NCI-H82 treated with DMSO at 0.1 percent for 48 hours (cell line): Measurements from ENCODE around the gene ABCC3.

ENCODE experiments used
- DNase-seq: peaks from one replicate; lab custom pipeline; 2025; ENCODE audit not compliant: unreplicated experiment; lab: John Stamatoyannopoulos, UW

The ABCC3 gene

GRCh38 chr17:50607522-50608175, 27.0 kb upstream of the ABCC3 start:
- no peak for DNase-seq

DNA sequence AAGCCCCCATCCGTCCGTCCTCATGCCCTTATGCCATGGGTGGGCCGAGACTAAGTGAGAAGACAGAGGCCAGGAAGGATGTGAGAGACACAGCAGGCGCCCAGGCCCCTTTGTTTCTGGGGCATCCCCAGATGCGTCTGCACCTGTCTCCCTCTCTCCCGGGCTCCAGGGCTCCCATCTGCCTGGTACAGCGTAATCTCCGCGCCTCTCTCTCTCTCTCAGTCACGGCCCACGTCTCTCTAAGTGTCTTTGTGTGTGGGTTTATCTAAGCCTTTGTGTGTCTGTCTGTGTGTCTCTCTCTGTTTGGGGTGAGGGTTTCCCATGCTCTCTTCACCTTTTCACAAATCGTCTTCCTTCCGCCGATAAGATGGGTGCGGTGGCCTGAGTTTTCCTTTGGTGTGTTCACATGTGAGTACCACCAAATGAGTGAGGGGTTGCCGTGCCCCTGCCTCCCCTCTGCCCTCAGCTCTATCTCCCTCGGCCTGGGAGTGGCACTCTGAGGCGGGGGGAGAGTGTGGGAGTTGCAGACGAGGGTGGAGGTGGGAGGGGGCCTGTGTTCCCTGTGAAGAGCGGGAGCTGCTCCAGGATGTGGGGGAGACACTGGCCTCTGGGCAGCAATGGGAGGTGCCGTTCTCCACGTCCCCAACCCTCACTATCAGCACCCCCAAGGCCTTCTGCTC, 25.8 kb upstream of the ABCC3 start:
- DNase-seq: peak; percentile 63

- DNase-seq: no peak
Observed at GRCh38 chr17:50609380-50610074, 25.2 kb upstream of the ABCC3 start.

DNA sequence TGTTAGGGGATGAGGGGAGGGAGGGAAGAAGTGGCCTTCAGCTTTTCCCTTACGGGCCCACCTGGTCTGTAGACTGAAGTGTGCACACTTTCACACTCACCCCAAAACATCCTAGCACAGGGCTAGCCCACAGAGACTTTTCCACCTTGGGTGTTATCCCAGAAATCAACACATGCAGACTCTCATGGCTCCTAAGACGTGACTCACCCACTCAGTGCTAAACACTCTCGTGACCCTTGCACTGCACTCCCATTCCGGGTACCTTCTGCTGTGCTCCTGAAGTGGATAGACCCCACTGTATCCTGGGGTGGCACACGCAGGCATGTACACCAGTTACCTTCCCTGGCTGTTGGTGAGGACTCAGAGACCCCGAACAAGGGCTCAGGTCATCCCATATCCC, 23.0 kb upstream of the ABCC3 start:
- no peak for DNase-seq

DNA sequence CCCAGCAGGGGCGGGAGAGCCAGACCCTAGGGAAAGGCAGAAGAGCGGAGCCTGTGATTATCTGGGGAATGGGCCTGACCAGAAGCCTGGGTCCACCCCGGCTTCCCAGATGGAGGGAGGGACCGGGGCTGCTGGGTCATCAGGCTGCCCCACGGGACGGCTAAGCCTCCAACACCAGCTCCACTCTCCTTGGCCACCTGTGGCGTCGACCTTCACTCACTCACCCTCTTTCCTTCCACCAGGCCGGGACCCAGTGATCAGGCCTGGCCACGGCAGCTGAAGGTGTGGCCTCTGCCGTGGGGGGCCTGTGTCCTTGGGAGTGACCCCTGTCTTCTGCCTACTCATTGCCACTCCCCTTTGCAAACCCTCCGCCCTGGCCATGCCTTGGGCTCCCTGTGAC, 22.4 kb upstream of the ABCC3 start:
- no peak for DNase-seq

DNA sequence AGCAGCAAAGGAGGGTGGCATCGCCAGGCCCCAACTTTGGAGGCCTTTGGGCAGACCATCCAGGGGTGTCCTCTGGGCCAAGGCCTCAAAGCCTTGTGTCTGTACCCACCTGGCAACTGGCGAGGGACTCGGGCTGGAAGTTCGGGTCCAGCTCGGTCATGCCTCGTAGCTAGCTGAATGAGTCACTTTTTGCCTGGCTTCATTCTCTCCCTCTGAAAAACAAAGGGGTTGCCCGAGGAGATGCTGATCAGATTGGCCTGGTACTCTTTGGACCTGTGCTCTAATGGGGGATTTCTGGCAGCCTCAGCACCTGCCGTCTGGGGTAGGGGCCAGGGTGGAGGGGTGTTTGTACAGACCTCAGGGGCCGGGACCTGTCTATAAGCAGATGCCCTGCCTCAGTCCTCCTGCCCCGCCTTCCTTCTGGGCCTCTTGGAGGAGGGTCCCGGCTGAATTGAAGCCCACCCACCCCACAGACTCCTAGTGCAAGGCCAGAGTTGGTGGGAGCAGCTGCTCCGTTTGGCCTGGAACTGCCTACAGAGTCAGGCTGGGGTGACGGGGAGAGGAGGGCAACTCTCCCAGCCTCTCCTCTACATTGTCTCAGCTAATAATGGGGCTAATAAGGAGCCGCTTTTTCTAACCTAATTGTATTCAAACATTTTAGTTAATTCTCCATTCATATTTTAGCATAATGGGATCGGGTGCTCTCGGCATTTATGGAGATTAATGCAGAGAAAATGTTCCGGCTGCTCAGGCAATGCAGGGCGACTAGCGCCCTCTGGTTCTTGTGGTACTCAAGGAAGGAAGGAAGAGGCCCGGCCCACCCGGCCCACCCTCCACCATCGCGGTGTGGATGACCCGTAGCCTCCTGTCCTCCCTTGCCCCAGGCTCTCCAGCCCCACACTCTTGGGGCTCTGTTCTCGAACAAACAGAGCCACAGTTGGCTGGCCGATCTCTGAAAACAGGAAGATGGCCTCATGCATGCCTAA, 21.4 kb upstream of the ABCC3 start:
- peak; percentile 32 for DNase-seq

GRCh38 chr17:50614471-50615051, 20.1 kb upstream of the ABCC3 start:
- DNase-seq: peak; percentile 62

- DNase-seq: no peak
Observed at GRCh38 chr17:50615828-50616227, 18.9 kb upstream of the ABCC3 start.

DNA sequence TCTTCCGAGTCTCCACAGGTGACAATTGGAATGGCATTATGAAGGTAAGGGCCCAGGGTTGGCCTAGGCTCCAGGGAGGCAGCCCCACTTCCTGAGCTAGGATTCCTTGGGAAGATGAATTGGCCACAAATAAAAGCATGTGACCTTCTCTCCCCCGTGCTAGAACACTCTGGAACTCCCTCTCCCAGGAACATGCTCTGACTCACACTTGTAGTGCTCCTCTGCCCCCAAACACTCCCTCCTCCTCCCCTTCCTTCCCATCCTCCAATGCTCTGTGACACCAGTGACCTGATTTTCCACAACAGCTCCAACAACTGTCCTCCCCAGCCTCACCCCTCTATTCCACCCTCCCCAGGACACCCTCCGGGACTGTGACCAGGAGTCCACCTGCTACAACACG, 16.4 kb upstream of the ABCC3 start:
- no peak for DNase-seq

DNA sequence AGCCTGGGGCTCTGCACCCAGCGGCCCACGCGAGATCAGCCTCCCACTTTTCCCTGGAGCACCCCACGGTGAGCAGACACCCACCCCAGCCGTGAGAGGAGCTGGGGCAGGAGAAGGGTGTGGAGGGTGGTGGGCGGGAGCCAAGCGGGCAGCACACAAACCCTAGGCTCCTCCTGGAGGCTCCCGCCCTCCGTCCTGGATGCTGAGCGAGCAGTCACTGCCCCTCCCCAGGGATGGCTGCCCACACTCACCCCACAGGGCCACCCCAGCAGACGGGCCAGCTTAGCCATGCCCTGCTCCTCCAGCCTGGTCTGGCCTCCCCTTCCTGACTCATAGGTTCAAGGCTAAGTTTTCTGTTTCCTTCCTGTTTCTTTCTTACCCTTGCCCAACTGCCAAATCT, 15.7 kb upstream of the ABCC3 start:
- DNase-seq: no peak

DNA sequence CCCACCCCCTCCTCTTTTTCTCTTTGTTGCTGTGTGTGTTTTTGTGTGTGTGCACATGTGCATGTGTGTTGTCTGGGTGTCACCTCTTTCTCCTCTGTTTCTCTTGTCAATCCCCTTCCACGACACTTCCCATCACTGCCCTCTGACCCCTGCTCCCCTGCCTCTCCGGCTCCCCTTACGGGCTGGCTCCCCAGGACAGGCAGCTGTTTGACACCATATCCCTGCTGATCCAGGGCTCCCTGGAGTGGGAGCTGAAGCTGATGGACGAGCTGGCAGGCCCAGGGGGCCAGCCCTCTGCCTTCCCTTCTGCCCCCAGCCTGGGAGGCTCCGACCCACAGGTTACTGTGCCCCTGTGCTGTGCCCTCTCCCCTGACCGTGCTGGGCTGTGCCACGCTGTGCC, 15.2 kb upstream of the ABCC3 start:
- no peak for DNase-seq

GRCh38 chr17:50620237-50620636, 14.4 kb upstream of the ABCC3 start:
- peak; percentile 39 for DNase-seq

DNA sequence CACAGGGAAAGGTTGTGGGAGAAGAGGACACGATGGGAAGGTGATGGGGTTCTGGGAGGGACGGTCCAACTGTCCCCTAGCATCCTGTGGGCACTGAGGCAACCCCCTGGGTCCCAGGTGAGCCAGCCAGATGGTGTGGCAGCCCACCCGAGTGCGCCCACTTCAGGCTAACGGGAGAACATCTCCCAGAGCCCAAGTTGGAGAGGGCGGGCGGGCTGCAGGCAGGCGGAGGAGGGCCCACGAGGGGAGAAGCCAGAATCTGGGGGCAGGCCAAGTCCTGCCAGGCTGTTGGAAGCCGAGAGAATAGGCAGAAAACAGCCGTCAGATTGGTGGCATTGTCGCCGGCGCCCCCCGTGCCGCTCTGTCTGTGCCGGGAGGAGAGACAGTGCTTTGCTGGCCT, 13.8 kb upstream of the ABCC3 start:
- DNase-seq: no peak

- no peak for DNase-seq
Observed at GRCh38 chr17:50621574-50622031, 13.1 kb upstream of the ABCC3 start.

DNA sequence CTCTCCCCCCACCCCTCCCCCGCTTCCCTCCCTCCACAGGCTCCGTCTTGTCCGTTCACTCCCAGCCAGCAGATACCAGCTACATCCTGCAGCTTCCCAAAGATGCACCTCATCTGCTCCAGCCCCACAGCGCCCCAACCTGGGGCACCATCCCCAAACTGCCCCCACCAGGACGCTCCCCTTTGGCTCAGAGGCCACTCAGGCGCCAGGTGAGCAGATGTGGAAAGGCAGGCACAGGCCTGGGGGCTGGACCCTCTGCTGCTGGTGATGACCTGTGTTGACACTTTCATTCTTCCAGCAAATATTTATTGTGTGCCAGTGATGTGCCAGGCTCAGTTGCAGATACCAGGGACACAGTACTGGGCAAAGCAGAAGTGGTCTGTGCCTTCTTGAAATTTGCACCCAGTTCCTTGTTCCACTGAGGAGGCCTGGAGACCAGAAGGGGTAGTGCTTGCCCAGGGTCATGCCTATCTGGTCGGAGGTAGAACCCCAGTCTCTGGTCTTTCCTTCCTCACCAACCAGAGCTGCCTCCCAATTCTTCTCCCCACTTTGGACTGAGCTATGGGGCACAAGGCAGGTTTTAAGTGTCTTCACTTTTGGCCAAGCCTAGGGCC, 10.3 kb upstream of the ABCC3 start:
- DNase-seq: no peak

DNA sequence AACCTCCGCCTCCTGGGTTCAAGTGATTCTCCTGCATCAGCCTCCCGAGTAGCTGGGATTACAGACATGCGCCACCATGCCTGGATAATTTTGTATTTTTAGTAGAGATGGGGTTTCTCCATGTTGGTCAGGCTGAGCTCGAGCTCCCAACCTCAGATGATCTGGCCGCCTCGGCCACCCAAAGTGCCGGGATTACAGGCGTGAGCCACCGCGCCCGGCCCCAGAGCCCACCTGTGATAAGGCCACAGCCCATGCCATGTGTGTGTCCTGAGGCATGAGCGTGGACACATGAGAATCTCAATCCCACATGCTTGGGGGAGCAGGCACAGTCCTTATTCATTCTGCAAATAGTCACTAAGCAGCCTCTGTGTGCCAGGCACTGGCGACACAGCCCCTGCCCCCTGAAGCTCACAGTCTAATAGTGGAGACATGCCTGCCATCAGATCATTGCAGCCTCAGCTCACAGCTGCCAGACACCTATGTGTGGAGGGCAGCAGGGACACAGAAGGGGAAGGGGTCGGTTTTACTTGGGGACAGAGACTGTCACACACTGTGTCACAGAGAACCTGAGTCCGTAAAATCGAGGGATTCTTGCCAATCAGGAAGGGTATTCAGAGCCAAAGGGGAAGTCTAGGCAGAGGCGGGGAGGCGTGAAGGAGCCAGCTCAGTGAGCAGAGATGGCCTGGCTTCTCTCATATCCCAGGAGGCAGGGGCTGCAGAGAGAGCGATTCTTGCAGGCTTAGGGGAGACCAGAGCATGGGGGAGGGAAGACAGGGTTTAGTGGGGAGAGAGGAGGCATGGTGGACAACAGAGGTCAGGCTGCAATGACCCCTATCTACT, 9.4 kb upstream of the ABCC3 start:
- DNase-seq: no peak

GRCh38 chr17:50626037-50626574, 8.6 kb upstream of the ABCC3 start:
- peak; percentile 80 for DNase-seq

DNA sequence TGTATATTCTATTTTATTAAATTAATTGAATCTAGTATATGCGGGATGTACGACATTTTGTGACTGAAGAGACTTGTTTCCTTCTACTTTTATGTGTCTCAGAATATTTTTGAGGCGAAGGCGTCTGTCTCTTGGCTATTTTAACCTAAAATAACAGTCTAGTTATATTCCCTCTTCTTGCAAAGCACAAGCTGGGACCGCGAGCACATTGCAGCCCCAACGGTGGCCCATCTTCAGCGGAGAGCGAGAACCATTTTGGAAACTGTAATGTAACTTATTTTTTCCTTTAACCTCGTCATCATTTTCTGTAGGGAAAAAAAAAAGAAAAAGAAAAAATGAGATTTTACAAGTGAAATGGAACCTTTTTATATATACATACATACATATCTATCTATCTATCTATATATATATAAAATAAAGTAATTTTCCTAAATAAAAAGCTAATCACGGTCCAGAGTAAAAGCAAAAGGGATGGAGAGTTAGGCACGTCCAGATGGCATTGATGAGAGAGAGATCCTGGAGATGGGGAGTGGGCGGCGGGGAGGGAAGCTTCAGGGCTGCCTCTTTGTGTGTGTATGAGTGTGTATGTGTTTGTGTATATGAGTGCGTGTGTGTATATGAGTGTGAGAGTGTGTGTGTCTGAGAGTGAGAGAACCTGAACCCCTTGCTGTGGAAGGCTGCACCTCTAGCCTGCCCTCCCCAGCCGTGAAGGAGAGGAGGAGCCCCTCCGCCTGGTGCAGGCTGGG, 7.5 kb upstream of the ABCC3 start:
- no peak for DNase-seq
